Smooth muscle cell of the brain vasculature (primary cell): ENCODE measurements around the gene NPIPB6.

Source experiments
- DNase-seq: peaks from one replicate; pipeline ENCODE4 v3.0.0-alpha.2; 2012; ENCODE audit warnings: low read depth, low spot score

NPIPB6 gene

GRCh38 chr16:28300327-28300726 lies 63.0 kb downstream of the NPIPB6 start:
- no peak for DNase-seq

DNA sequence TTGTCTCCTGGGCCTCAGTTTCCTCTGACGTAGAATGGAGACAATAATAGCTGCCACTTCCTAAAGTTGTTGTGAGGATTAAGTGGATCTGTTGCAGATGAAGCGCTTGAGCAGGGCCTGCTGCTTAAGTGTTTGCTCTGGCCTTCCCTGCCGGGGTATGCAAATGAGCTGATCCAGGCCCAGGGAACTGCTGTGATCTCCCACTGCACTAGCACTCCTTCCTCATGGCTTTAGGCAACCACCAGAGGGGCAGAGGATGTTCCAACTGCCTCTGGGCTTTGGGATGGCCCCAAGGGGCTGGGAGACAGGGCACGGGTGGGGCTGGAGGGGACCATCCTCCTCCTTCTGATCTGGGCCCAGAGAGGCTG lies 64.8 kb downstream of the NPIPB6 start:
- DNase-seq: no peak

- DNase-seq: no peak
Measured at GRCh38 chr16:28297784-28298510, 65.4 kb downstream of the NPIPB6 start.

GRCh38 chr16:28297308-28297707 lies 66.0 kb downstream of the NPIPB6 start:
- no peak for DNase-seq

DNA sequence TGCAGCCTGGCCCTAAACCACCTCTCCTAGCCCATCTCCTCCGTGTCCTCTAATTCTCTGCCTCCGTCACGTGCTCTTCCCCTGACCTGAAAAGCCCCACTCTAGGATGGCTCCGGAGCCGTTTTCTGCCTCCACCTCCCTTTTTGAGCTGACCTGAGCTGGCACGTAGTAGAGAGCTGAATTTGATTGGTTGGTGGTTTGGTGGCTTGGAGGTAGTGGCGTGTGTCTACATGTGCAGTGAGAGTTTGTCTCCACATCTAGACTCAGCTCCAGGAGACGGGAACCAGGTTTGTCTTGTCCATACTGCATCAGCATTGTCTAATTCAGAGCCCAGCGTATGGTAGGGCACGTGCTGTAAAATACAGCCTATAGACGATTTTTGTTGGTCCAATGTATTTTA lies 68.0 kb downstream of the NPIPB6 start:
- DNase-seq: no peak

DNA sequence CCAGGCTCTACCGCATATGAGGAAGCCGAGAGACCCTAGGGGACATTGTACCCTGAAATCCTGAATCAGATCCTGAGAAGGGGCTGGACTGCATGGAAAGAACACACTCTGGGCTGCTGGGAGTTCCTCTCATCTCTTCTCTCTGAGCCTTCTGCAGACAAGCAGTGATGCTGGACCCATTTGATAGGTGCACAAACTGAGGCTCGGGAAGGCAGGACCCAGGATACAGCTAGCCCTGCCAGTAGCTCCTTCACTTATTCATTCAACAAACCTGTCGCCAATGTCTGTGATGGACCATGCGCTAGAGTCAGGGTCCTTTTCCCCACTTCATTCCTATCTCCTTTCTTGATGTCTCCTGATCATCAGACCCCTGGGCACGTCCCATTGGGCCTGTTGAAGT lies 69.1 kb downstream of the NPIPB6 start:
- DNase-seq: no peak

- no peak for DNase-seq
Measured at GRCh38 chr16:28293601-28293960, 69.7 kb downstream of the NPIPB6 start.

DNA sequence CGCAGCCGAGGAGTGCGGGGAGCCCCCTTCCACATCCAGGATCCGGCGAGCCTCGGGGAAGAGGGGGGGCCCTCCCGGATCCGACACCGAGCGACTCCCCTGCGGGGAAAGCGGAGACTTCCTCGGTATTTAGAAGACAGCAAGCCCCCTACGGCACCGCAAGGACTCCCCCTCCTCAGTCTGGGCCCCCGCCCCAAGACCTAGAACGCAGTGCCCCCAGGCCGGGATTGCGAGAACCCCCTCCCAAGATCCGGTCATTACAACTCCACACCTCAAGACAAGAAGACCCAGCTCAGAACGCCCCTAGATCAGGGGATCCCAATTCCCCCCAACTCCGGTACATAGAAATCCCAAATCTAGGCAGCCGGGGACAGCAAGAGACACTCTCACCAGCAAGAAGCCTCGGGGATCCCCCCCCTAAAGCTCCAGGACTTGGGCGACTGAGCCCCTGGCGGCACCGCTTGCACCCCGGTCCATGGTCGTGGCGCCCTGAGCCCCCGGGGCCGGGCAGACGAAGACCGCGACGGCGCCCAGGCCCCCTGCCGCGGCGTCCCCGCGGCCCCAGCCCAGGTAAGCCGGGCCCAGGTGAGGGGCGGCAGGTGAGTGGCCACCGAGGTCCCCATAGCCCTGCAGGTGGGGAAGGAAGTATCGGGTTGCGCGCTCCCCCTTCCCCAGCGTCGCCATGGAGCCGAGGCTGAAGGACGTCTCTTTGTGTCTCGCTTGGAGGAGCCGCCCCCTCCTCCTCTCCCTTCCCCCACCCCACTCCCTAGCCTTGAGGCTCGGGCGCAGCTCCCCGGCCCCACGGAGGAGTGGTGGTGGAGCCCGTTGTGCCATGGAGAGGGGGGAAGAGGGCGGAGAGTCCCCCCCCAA lies 70.3 kb downstream of the NPIPB6 start:
- no peak for DNase-seq
